WTC11 (cell line): Measurements from ENCODE around the gene MESD. TPM values are rescaled to one million over a fixed set of nuclear protein-coding genes. Genes with fewer than 3 reads are reported as not detected.

Source experiments
- ATAC-seq: fragments of 200-7000 bp; cut with Tn5 transposase; 2 replicates; pipeline ENCODE4 v1.10.0; 2021; ENCODE audit warnings: mild to moderate bottlenecking, moderate library complexity
- CTCF ChIA-PET: fragments of 300-600 bp; sonication (Branson Sonifier 250); formaldehyde crosslinking; loops from one replicate; lab custom pipeline; 2021; ENCODE audit warnings: antibody characterized with exemption; lab: Charles Lee
- POLR2A ChIA-PET: fragments of 350-600 bp; sonication (Branson Sonifier 250); formaldehyde crosslinking; loops from one replicate; lab custom pipeline; 2021; ENCODE audit warnings: antibody characterized with exemption; lab: Charles Lee
- DNase-seq: peaks from one replicate; pipeline ENCODE4 v3.0.0; 2021; ENCODE audit warnings: low spot score
- H3K27ac Mint-ChIP-seq: 2 replicates; pipeline ENCODE4 v1.8.0; 2021; ENCODE audit warnings: mixed read lengths
- H3K27me3 Mint-ChIP-seq: 2 replicates; pipeline ENCODE4 v1.8.0; 2021; ENCODE audit warnings: low read depth, mild to moderate bottlenecking, moderate library complexity, mixed read lengths
- H3K36me3 Mint-ChIP-seq: 2 replicates; pipeline ENCODE4 v1.8.0; 2021; ENCODE audit warnings: mixed read lengths
- H3K4me1 Mint-ChIP-seq: 2 replicates; pipeline ENCODE4 v1.8.0; 2022; ENCODE audit warnings: mixed read lengths
- H3K4me3 Mint-ChIP-seq: 2 replicates; pipeline ENCODE4 v1.8.0; 2021; ENCODE audit warnings: mild to moderate bottlenecking, moderate library complexity, mixed read lengths
- H3K9me3 Mint-ChIP-seq: 2 replicates; pipeline ENCODE4 v1.8.0; 2021; ENCODE audit warnings: mixed read lengths
- CREM ChIP-seq: sonication (generic); formaldehyde crosslinking; IDR thresholded peaks from 2 replicates; pipeline ENCODE4 v1.8.1; 2022; ENCODE audit warnings: mild to moderate bottlenecking, missing genetic modification reagents, moderate library complexity
- ETV6 ChIP-seq: sonication (generic); formaldehyde crosslinking; IDR thresholded peaks from 2 replicates; pipeline ENCODE4 v1.8.1; 2022; ENCODE audit warnings: mild to moderate bottlenecking, missing genetic modification reagents
- FOXP1 ChIP-seq: sonication (generic); formaldehyde crosslinking; IDR thresholded peaks from 2 replicates; pipeline ENCODE4 v1.8.0; 2022; ENCODE audit warnings: missing genetic modification reagents, mild to moderate bottlenecking, moderate library complexity, borderline replicate concordance
- GABPB1 ChIP-seq: sonication (generic); formaldehyde crosslinking; IDR thresholded peaks from 2 replicates; pipeline ENCODE4 v1.8.1; 2023; ENCODE audit warnings: mild to moderate bottlenecking, missing genetic modification reagents
- GTF2I ChIP-seq: fragments of 250-450 bp; sonication (Bioruptor Pico); conservative IDR thresholded peaks from 2 replicates; pipeline ENCODE4 v1.4.0; 2021; ENCODE audit warnings: mild to moderate bottlenecking
- IRF2 ChIP-seq: sonication (generic); formaldehyde crosslinking; IDR thresholded peaks from 2 replicates; pipeline ENCODE4 v1.8.0; 2022; ENCODE audit warnings: low read depth, missing genetic modification reagents, borderline replicate concordance
- JUN ChIP-seq: sonication (generic); formaldehyde crosslinking; IDR thresholded peaks from 2 replicates; pipeline ENCODE4 v1.8.0; 2023; ENCODE audit warnings: mild to moderate bottlenecking, missing genetic modification reagents
- NFE2L1 ChIP-seq: sonication (generic); formaldehyde crosslinking; IDR thresholded peaks from 2 replicates; pipeline ENCODE4 v1.8.1; 2023; ENCODE audit warnings: missing genetic modification reagents
- NR1H2 ChIP-seq: sonication (generic); formaldehyde crosslinking; IDR thresholded peaks from 2 replicates; pipeline ENCODE4 v1.9.0; 2021; ENCODE audit warnings: mild to moderate bottlenecking, moderate library complexity, missing genetic modification reagents
- SMAD3 ChIP-seq: sonication (generic); formaldehyde crosslinking; IDR thresholded peaks from 2 replicates; pipeline ENCODE4 v1.8.0; 2022; ENCODE audit warnings: missing genetic modification reagents, mild to moderate bottlenecking, borderline replicate concordance
- SOX15 ChIP-seq: fragments of 250-450 bp; sonication (Bioruptor Pico); IDR thresholded peaks from 2 replicates; pipeline ENCODE4 v1.9.0; 2021; ENCODE audit warnings: mild to moderate bottlenecking
- TCF7 ChIP-seq: sonication (generic); formaldehyde crosslinking; IDR thresholded peaks from 2 replicates; pipeline ENCODE4 v1.8.0; 2022; ENCODE audit warnings: mild to moderate bottlenecking, low read depth, missing genetic modification reagents, moderate library complexity
- TEAD4 ChIP-seq: sonication (generic); formaldehyde crosslinking; IDR thresholded peaks from 2 replicates; pipeline ENCODE4 v1.8.0; 2022; ENCODE audit warnings: mild to moderate bottlenecking, missing genetic modification reagents
- ZNF138 ChIP-seq: sonication (generic); formaldehyde crosslinking; conservative IDR thresholded peaks from 2 replicates; pipeline ENCODE4 v1.8.1; 2022; ENCODE audit warnings: mild to moderate bottlenecking, moderate library complexity, missing genetic modification reagents
- ZNF219 ChIP-seq: sonication (generic); formaldehyde crosslinking; IDR thresholded peaks from 2 replicates; pipeline ENCODE4 v1.8.0; 2023; ENCODE audit warnings: missing genetic modification reagents, mild to moderate bottlenecking, borderline replicate concordance
- ZNF396 ChIP-seq: fragments of 250-450 bp; sonication (Bioruptor Pico); IDR thresholded peaks from 2 replicates; pipeline ENCODE4 v1.8.0; 2021; ENCODE audit warnings: mild to moderate bottlenecking, moderate library complexity, borderline replicate concordance
- ZNF671 ChIP-seq: fragments of 250-450 bp; sonication (Bioruptor Pico); IDR thresholded peaks from 2 replicates; pipeline ENCODE4 v1.8.0; 2021; ENCODE audit warnings: mild to moderate bottlenecking
- total RNA-seq: library from RNA; stranded (reverse); gene quantifications from 3 replicates; pipeline ENCODE4 v1.2.3, GENCODE V29; 2021
- TF ChIP-seq, protein P1 (sequence below): sonication (generic); formaldehyde crosslinking; IDR thresholded peaks from 2 replicates; pipeline ENCODE4 v1.8.0; 2022; ENCODE audit warnings: mild to moderate bottlenecking, missing genetic modification reagents
- TF ChIP-seq, protein P2 (sequence below): sonication (generic); formaldehyde crosslinking; conservative IDR thresholded peaks from 2 replicates; pipeline ENCODE4 v1.8.1; 2023; ENCODE audit warnings: mild to moderate bottlenecking, low read depth, missing genetic modification reagents, moderate library complexity
- TF ChIP-seq, protein P3 (sequence below): fragments of 250-450 bp; sonication (Bioruptor Pico); IDR thresholded peaks from 2 replicates; pipeline ENCODE4 v1.9.0; 2021; ENCODE audit warnings: mild to moderate bottlenecking
- TF ChIP-seq, protein P4 (sequence below): sonication (generic); formaldehyde crosslinking; IDR thresholded peaks from 2 replicates; pipeline ENCODE4 v1.8.1; 2022; ENCODE audit warnings: mild to moderate bottlenecking, missing genetic modification reagents, moderate library complexity, borderline replicate concordance
- TF ChIP-seq, protein P5 (sequence below): fragments of 250-450 bp; sonication (Bioruptor Pico); IDR thresholded peaks from 2 replicates; pipeline ENCODE4 v1.9.0; 2021; ENCODE audit warnings: mild to moderate bottlenecking
- TF ChIP-seq, protein P6 (sequence below): sonication (generic); formaldehyde crosslinking; IDR thresholded peaks from 2 replicates; pipeline ENCODE4 v1.8.0; 2022; ENCODE audit warnings: mild to moderate bottlenecking, missing genetic modification reagents
- TF ChIP-seq, protein P7 (sequence below): sonication (generic); formaldehyde crosslinking; conservative IDR thresholded peaks from 2 replicates; pipeline ENCODE4 v1.8.1; 2022; ENCODE audit warnings: mild to moderate bottlenecking, missing genetic modification reagents

Gene MESD
- total RNA-seq, 1 experiment from 2014 or later = 28.3 TPM

DNA sequence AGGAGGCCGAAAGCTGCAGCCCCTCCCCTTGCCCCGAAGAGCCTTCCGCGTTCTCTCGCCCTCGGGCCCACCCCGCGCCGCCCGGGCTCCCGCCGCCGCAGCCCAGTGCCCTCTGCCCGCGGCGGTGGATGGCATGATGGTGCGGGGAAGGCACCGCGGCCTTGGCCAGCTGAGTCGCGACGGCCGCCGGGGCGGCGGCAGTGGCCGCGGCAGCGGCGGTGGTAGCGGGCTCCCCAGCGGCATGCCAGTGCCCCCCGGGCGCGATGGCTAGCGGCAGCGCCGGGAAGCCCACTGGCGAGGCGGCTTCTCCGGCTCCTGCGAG is 12.4 kb upstream of the MESD start (continued):
- TF ChIP-seq, protein P1, sequence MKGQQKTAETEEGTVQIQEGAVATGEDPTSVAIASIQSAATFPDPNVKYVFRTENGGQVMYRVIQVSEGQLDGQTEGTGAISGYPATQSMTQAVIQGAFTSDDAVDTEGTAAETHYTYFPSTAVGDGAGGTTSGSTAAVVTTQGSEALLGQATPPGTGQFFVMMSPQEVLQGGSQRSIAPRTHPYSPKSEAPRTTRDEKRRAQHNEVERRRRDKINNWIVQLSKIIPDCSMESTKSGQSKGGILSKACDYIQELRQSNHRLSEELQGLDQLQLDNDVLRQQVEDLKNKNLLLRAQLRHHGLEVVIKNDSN (CRISPR knock-in tag) = no peak
- TF ChIP-seq TEAD4 (CRISPR knock-in tag) = no peak
- TF ChIP-seq SMAD3 = no peak
- no peak for TF ChIP-seq ZNF671 (CRISPR knock-in tag)
- TF ChIP-seq, protein P2, sequence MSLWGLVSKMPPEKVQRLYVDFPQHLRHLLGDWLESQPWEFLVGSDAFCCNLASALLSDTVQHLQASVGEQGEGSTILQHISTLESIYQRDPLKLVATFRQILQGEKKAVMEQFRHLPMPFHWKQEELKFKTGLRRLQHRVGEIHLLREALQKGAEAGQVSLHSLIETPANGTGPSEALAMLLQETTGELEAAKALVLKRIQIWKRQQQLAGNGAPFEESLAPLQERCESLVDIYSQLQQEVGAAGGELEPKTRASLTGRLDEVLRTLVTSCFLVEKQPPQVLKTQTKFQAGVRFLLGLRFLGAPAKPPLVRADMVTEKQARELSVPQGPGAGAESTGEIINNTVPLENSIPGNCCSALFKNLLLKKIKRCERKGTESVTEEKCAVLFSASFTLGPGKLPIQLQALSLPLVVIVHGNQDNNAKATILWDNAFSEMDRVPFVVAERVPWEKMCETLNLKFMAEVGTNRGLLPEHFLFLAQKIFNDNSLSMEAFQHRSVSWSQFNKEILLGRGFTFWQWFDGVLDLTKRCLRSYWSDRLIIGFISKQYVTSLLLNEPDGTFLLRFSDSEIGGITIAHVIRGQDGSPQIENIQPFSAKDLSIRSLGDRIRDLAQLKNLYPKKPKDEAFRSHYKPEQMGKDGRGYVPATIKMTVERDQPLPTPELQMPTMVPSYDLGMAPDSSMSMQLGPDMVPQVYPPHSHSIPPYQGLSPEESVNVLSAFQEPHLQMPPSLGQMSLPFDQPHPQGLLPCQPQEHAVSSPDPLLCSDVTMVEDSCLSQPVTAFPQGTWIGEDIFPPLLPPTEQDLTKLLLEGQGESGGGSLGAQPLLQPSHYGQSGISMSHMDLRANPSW (CRISPR knock-in tag) = no peak
- TF ChIP-seq, protein P3, sequence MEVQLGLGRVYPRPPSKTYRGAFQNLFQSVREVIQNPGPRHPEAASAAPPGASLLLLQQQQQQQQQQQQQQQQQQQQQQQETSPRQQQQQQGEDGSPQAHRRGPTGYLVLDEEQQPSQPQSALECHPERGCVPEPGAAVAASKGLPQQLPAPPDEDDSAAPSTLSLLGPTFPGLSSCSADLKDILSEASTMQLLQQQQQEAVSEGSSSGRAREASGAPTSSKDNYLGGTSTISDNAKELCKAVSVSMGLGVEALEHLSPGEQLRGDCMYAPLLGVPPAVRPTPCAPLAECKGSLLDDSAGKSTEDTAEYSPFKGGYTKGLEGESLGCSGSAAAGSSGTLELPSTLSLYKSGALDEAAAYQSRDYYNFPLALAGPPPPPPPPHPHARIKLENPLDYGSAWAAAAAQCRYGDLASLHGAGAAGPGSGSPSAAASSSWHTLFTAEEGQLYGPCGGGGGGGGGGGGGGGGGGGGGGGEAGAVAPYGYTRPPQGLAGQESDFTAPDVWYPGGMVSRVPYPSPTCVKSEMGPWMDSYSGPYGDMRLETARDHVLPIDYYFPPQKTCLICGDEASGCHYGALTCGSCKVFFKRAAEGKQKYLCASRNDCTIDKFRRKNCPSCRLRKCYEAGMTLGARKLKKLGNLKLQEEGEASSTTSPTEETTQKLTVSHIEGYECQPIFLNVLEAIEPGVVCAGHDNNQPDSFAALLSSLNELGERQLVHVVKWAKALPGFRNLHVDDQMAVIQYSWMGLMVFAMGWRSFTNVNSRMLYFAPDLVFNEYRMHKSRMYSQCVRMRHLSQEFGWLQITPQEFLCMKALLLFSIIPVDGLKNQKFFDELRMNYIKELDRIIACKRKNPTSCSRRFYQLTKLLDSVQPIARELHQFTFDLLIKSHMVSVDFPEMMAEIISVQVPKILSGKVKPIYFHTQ = no peak
- no peak for TF ChIP-seq GABPB1 (CRISPR knock-in tag)

DNA sequence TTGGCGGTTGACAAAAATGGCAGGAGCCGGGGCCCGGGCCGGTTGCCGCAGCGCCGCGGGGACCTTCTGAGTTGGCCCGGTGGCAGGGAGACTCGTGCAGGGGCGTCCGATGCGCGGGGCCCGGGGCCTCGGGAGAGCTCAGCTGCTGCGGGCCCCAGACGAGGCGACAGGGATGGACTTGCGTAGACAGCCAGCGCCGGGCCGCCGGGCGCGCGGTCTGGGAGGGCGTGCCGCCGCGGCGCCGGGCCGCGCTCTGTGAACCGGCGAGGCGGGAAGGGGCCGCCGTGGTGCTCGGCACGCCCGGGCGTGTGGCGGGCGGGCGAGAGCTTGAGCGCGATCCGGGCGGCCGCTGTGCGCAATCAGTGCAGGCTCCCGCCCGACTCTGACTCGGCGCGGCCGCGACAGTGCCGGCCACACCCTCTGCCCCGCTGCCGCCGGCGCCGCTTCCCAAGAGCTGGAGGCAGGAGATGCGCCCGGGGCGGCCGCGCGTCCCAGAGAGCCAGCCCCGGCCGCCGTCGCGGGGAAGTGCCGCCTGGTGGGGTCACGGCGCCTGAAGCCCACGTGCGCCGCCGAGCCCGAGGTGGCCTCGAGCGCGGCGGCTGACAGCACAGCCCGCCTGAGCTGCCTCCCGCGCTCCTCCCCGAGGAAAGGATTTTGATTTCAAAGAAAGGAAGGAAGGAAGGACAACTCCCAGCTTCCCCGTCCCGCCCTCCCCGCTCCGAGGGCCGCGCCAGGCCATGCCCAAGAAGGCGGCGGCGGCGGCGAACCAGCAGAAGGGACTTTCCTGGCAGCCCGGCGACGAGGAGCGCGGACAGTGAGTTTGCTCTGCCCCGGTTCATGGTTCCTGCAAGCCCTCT is 11.8 kb upstream of the MESD start:
- DNase-seq (peak; percentile 63), ATAC-seq (peak; percentile 36)
- Mint-ChIP-seq H3K36me3 (peaks cover 4% of the 10 kb centered on the region; the same call in 1 of the 2 replicates), H3K4me1 (peaks cover 13% of the 10 kb centered on the region), H3K4me3 (peak overlapping the region; percentile 93), H3K27me3 (peaks cover 10% of the 10 kb centered on the region), H3K27ac (no peak overlapping the region), H3K9me3 (no peaks in the 10 kb centered on the region)
- ChIA-PET POLR2A (interaction anchor here (1.2 to 1.4 kb wide), 4 partner anchors 10 to 265 kb away, joined by 3 to 7 read pairs (median 4); no protein-coding TSS in a partner anchor), CTCF (interaction anchor here (0.9 to 3.1 kb wide), 9 partner anchors 10 to 265 kb away, joined by 3 to 37 read pairs (median 5); partner anchors contain the start of gene CEMIP)
- TF ChIP-seq TCF7 (0 out of 2 replicates have a peak, but pooled peaks have one; percentile 10), TEAD4 (CRISPR knock-in tag) (no peak), FOXP1 (peak; percentile 71; the same call in 1 of the 2 replicates), GTF2I (no peak), IRF2 (CRISPR knock-in tag) (no peak), NR1H2 (no peak), JUN (peak; percentile 87), NFE2L1 (CRISPR knock-in tag) (no peak; the same call in 1 of the 2 replicates), ETV6 (CRISPR knock-in tag) (0 out of 2 replicates have a peak, but pooled peaks have one; percentile 45), SOX15 (CRISPR knock-in tag) (no peak), ZNF138 (CRISPR knock-in tag) (no peak), ZNF219 (CRISPR knock-in tag) (peak; percentile 83; the same call in 1 of the 2 replicates), ZNF396 (CRISPR knock-in tag) (no peak), CREM (CRISPR knock-in tag) (no peak), SMAD3 (0 out of 2 replicates have a peak, but pooled peaks have one; percentile 52)
- TF ChIP-seq, protein P4, sequence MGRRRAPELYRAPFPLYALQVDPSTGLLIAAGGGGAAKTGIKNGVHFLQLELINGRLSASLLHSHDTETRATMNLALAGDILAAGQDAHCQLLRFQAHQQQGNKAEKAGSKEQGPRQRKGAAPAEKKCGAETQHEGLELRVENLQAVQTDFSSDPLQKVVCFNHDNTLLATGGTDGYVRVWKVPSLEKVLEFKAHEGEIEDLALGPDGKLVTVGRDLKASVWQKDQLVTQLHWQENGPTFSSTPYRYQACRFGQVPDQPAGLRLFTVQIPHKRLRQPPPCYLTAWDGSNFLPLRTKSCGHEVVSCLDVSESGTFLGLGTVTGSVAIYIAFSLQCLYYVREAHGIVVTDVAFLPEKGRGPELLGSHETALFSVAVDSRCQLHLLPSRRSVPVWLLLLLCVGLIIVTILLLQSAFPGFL = no peak
- TF ChIP-seq, protein P2 (CRISPR knock-in tag) = 0 out of 2 replicates have a peak, but pooled peaks have one; percentile 60
- TF ChIP-seq, protein P5, sequence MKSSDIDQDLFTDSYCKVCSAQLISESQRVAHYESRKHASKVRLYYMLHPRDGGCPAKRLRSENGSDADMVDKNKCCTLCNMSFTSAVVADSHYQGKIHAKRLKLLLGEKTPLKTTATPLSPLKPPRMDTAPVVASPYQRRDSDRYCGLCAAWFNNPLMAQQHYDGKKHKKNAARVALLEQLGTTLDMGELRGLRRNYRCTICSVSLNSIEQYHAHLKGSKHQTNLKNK (CRISPR knock-in tag) = no peak
- TF ChIP-seq, protein P6, sequence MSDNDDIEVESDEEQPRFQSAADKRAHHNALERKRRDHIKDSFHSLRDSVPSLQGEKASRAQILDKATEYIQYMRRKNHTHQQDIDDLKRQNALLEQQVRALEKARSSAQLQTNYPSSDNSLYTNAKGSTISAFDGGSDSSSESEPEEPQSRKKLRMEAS (CRISPR knock-in tag) = no peak
- TF ChIP-seq, protein P7, sequence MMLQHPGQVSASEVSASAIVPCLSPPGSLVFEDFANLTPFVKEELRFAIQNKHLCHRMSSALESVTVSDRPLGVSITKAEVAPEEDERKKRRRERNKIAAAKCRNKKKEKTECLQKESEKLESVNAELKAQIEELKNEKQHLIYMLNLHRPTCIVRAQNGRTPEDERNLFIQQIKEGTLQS (CRISPR knock-in tag) = no peak
